Suppressor macrophage (primary cell): ENCODE results near the gene CCRL2.
"Not testable (repeated sequence)": the region's sequence is repeated elsewhere in the genome, so short reads cannot be mapped to it uniquely, and the experiment has no call there.

Experiments used
- DNase-seq, 4 experiments: peaks; one replicate each; pipeline ENCODE4 v3.0.0-alpha.2; 2020 to 2022

CCRL2 gene

GRCh38 chr3:46380471-46381221 lies 26.4 kb upstream of the CCRL2 start:
- DNase-seq = peak in 3 of 4 experiments; percentile 32 to 60 (median 44)

GRCh38 chr3:46381625-46382024 lies 25.4 kb upstream of the CCRL2 start:
- DNase-seq = no peak

- DNase-seq = peak in 1 of 4 experiments; percentile 28
Measured at GRCh38 chr3:46383211-46383950, 23.7 kb upstream of the CCRL2 start.

DNA sequence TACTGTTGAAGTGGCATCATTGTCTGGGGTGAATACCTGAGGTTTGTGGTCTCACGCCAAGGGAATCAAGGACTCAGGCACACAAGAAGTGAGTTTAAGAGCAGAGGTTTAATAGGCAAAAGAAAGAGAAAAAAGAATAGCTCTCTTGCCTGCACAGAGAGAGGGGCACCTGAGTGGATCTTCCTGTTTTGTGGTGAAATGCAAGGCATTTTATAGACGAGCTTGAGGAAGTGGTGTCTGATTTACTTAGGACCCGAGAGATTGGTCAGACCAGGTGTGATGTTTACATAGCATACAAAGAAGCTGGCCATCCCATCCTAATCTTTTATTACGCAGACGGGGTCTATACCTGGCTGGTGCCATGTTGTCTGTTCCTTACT lies 23.1 kb upstream of the CCRL2 start:
- DNase-seq = no peak

DNA sequence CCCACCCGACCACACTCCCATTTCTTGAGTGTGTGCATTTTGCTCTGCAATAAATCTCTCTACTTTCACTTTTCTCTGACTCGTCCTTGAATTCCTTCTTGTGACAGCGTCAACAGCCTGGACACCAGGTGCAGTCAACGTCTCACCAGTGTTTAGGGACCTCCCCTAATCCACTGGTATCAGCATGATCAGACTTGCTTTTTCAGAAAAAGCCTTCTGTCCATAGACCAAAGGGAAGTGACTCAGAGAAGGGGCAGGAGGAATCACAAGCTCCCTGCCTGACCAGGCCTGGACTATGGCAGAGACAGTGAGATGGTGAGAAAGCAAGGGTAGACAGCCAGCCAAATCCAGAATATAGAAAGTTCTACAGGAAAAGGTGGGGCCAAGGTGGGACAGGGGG lies 20.9 kb upstream of the CCRL2 start:
- peak; percentile 71 to 89 (median 83) for DNase-seq

DNA sequence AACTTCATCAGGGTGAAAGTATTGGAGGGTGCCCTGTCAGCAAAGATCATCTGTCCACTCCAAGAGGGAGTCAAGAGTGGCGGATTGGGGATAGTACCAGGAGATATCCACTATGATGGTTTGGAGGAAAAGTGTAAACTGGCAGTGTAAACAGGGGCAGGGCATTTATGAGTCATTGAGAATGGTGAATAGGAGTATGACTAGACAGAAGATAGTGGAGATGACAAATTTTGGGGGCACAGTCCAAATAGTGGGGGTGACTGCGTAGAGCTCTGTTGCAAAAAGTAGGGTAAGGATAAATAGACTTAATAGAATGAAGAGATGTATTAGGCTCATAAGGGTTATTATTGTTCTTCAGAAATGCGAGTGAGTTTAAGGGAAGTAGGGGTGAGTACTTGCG lies 18.2 kb upstream of the CCRL2 start:
- DNase-seq = not testable (repeated sequence)

- no peak for DNase-seq
Measured at GRCh38 chr3:46389306-46389705, 17.8 kb upstream of the CCRL2 start.

DNA sequence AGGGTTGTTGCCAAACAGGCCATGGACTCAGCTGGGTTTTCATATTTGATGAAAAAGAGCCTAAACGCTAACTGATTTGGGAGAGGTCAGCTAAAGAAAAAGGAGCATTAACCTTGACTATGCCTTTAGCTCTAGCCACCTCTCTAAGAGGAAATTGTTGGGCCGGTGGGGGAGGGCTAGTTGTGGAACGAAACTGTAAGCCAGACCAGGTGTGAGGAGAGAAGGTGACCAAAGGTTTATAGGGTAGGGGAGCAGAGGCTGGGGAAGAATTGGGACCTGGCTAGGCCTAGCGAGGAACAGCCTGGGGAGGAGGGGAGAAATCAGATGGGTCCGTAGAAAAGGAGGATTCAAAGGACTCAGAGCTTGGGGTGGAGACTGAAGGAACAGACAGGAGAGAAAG lies 15.5 kb upstream of the CCRL2 start:
- not testable (repeated sequence) for DNase-seq

- no peak for DNase-seq
Measured at GRCh38 chr3:46393011-46393410, 14.0 kb upstream of the CCRL2 start.

GRCh38 chr3:46393554-46394434 lies 13.3 kb upstream of the CCRL2 start:
- peak; percentile 59 to 80 (median 69) for DNase-seq

- peak; percentile 77 to 92 (median 84) for DNase-seq
Measured at GRCh38 chr3:46395210-46395661, 11.8 kb upstream of the CCRL2 start.

DNA sequence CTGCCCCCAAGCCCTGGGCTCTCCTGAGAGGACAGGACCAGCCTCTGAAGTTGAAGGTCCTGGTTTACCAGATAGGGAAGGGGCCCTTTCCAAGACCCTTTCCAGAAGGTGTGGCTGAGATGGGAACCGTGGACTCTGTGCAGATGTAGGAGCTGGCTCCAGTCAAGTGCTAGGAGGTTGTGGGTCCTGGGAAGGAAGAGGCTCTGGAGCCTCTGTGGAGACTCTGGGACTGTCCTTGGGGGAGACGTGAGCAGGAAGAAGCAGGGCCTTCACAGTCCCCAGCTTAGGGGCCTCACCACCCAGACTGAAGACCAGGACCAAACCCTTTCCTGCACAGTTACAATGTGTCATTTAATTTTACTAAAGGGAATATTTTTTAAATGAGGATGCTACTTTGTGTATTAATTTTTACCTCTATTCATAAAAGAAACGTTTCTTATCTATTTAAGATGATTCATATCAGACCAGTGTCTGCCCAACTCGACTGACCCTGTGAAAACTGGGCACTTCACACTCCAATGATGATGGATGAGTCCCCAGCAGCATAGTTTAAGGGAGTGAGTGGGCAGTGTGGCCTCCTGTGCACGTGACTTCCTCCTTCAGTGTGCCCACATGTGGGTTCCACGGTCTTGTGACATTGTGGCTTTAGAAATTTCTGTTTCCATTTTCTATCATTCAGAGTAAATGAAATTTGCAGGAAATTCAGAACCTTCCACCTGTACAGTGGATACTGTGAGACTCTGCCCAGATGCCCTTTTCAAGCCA lies 11.1 kb upstream of the CCRL2 start:
- peak; percentile 78 to 92 (median 88) for DNase-seq

DNA sequence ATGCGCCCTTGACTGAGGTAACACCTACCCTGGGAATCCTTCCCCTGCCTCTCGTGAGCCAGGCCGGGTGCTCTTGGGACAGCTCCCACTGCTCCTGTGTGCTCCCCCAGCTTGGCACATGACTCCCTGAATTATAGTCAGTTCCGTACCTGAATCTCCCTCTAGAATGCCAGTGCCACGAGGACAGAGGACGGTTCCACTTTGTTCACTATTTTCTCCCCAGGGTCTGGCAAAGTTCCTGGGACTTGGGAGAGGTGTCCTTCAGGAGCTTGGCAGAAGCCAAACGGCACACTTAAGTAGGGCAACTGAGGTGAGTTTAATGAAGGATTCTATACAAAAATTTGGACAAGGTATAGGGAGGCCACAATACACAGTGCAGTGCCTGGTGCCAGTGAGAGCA lies 9.9 kb upstream of the CCRL2 start:
- no peak for DNase-seq

DNA sequence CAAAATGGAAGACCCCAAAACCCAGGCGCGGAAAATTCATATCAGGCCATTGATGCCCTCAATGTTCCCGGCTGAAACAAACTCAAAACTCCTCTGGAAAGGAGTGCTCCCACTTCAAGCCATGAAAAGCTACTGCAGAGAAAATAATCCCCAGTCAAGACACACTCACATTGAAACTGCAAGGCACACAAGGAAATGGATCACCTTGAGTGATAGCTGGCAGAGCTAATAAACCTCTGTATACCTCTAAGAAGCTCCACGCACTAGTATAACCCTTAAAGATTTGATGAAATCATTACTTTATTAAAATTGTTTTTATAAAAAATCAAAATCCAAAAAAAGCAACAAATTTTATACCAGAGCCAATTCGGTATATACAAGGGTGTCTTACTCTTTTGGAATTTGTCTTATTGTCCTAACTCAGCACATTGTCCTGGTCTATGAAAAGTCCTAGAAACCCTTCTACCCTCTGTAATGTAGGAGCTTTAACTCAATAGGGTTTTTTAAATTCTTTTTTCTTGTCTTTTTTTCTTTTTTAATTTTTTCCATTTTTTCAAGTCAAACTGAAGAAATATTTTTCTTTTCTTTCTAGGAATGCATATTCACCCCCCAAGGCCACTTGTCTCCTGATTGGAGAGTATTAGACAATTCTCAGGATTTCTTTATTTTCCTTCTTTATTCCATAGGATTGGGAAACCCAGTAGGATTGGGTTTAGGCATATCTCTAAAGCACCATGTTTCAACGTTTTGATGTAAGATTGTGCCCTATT lies 8.7 kb upstream of the CCRL2 start:
- no peak for DNase-seq

DNA sequence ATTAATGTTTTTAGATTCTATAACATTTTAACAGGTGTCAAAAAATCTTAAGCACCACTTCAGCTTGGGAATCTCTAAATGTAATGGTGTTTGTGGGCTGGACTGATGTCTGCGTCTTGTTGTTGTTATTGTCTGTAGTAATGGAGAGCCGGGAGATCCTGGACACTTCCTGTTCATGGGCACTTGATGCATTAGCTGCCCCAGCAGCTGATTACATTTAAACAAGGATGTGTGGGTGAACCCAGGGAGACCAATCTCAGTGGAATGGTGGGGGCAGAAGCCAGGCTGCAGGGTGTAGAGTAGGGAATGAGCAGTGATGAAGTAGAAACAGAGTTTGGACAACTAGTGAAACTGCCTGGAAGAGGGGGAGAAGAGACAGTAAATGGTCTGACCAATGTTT lies 8.0 kb upstream of the CCRL2 start:
- DNase-seq = peak; percentile 38 to 62 (median 59)

- DNase-seq = peak; percentile 36 to 76 (median 60)
Measured at GRCh38 chr3:46399557-46399956, 7.5 kb upstream of the CCRL2 start.

DNA sequence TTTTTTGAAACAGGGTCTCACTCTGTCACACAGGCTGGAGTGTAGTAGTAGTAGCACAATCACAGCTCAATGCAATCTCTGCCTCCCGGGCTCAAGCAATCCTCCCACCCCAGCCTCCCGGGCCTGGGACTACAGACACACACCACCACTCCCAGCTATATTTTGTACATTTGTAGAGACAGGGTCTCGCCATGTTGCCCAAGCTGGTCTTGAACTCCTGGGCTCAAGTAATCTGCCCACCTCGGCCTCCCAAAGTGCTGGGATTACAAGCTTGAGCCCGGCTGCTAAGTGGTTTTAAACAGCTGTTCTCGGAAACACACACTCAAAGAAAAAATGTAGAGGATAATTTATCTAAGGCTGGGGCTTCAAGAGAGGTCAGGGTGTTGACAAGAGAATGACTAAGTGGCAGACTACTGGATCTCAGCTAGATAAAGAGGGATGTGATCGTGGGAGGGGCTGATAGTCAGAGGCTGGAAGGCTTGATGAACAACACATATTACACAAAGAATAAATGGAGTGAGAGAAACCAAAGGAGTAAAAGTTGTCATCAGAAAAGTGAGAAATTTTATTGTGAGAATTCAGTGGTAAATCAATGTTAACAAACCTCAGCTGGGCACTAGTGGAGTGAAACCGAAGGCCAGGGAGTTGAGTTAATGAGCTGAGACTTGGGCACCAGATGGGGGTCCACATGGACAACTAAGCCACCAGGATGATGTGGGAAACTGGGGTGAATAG lies 6.9 kb upstream of the CCRL2 start:
- DNase-seq = peak in 2 of 4 experiments; percentile 37 to 65

DNA sequence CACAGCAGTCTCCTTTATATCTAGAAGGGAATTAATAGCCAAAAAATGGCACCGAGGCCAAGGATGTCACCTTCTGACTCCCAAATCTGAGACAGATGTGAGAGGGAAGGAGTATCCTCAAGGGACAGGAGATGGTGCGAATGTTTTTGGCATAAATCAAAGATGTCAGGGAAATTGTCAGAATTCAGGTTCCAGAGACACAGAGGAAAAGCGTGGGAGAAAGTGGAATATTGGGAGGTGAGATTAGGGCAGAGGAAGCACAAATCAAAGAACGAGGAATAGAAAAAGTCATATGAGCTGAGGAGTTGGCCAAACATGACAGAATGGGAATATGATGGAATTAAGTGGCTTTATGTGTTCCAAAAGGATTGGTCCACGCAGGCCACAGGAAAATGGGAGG lies 6.2 kb upstream of the CCRL2 start:
- DNase-seq = no peak

DNA sequence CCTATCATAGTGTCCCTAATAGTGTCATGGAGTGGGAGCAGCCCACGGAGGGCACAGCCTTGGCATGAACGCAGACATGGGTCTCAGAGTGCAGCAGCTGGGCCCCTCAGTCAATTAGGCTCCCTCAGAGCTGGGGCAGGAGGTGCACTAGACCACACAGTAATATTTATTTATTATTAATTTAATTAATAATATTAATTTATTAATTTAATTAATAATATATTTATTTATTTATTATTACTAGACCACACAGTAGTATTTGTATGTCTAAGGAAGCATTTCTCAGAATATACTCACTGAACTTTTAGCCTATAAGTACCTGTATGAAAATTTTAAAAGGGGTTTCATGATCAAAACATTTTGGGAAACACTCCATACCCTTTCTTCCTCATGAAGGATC lies 5.5 kb upstream of the CCRL2 start:
- DNase-seq = no peak

DNA sequence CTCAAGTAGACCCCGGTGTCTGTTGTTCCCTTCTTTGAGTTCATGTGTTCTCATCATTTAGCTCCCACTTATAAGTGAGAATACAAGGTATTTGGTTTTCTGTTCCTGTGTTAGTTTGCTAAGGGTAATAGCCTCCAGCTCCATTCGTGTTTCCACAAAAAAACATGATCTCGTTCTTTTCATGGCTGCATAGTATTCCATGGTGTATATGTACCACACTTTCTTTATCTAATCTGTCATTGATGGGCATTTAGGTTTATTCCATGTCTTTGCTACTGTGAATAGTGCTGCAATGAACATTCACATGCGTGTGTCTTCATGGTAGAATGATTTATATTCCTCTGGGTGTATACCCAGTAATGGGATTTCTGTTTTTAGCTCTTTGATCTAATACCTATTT lies 4.2 kb upstream of the CCRL2 start:
- not testable (repeated sequence) for DNase-seq
